HG02763 (cell line): ENCODE measurements around the gene PRDM9.
"Not testable (repeated sequence)": the region's sequence is repeated elsewhere in the genome, so short reads cannot be mapped to it uniquely, and the experiment has no call there.

ENCODE experiments used
- ATAC-seq: cut with Tn5 transposase; IDR thresholded peaks from one replicate; pipeline ENCODE4 v1.9.1; 2021; ENCODE audit warnings: mild to moderate bottlenecking, moderate library complexity; ENCODE audit not compliant: unreplicated experiment

PRDM9 gene

GRCh38 chr5:23507278-23507685, at the start of gene PRDM9:
Gene PRDM9 (plus strand): TSS chr5:23507609. CDS start chr5:23509034, 1,425 bp downstream.
- ATAC-seq = no peak

- no peak for ATAC-seq
Observed at GRCh38 chr5:23457780-23458179, 49.6 kb upstream of the PRDM9 start.

DNA sequence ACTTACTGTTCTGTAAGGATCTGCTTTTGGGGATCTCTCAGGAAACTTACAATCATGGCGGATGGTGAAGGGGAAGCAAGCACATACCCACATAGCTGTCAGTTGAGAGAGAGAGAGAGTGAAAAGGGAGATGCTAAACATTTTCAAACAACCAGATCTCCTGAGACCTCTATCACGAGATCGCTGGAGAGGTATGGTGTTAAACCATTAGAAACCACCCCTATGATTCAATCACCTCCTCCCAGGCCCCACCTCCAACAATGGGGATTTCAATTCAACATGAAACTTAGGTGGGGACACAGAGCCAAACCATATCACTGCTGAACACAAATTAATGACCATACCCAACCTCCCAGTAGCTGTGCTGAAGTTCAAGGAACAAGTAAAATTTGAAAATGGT, 48.2 kb upstream of the PRDM9 start:
- no peak for ATAC-seq

GRCh38 chr5:23461576-23461975, 45.8 kb upstream of the PRDM9 start:
- no peak for ATAC-seq

DNA sequence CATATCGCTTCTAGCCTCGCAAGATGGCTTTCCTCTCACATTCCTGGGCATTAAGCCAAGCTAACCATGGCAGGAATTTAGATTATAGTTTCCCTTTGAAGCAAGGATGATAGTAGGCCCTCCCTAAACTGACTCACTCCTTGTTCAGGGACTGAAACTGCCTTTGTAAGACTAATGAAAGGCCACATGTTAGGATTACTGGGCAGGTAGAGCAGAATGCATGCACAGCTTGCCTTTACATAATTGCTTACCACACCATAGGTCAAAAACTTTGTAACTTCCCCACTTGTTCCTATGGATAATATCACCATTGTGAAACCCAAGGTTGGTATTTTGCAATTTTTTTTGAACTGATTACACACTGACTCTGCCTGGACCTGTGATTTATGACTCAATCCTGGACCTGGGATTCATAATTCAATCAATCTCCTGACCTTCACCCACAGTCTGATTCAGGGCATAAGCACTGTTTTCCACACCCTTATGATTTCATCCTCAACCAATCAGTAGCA, 41.0 kb upstream of the PRDM9 start:
- no peak for ATAC-seq

GRCh38 chr5:23468658-23469057, 38.8 kb upstream of the PRDM9 start:
- no peak for ATAC-seq

- no peak for ATAC-seq
Observed at GRCh38 chr5:23473915-23474314, 33.5 kb upstream of the PRDM9 start.

GRCh38 chr5:23474315-23474714, 33.1 kb upstream of the PRDM9 start:
- ATAC-seq = no peak

- no peak for ATAC-seq
Observed at GRCh38 chr5:23476580-23476979, 30.8 kb upstream of the PRDM9 start.

GRCh38 chr5:23482642-23483041, 24.8 kb upstream of the PRDM9 start:
- no peak for ATAC-seq

GRCh38 chr5:23483090-23483489, 24.3 kb upstream of the PRDM9 start:
- no peak for ATAC-seq

DNA sequence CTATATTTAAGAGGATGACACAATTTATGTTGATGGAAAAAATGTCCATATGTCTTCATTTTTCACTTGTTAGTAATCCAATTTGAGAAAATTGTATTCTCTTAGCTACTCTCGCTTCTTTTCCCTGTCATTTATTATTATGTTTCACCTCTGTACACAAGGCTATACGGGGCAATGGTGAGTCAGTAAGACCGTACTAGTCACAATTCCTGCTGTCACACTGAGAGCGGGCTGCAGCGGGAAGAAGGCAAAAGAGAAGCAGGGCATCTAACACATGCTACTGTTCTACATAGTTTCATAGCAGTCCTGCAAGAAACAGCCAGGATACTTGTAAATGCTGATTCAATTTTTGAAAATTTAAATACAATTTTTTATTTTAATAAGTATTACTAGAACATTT, 23.3 kb upstream of the PRDM9 start:
- no peak for ATAC-seq

- ATAC-seq = not testable (repeated sequence)
Observed at GRCh38 chr5:23486227-23486626, 21.2 kb upstream of the PRDM9 start.

GRCh38 chr5:23490993-23491392, 16.4 kb upstream of the PRDM9 start:
- ATAC-seq = no peak

DNA sequence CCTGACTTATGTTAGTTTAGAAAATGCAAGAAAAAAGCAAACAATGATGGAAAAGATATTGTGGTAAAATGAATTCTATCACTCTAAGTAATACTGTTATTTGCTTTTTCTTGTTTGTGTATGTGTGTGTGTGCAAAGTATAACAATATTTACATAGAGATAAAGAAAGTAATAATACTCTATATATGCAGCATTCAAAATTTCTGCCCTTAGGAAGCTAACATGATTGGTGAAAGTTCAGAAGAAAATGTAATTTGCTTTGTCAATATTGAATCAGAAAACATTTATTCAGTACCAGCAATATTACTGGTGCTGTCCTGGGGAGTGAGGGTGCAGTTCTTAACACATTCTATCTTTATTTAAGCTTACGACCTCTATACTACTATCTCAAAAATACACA, 12.9 kb upstream of the PRDM9 start:
- no peak for ATAC-seq

GRCh38 chr5:23496576-23496975, 10.8 kb upstream of the PRDM9 start:
- ATAC-seq = no peak

DNA sequence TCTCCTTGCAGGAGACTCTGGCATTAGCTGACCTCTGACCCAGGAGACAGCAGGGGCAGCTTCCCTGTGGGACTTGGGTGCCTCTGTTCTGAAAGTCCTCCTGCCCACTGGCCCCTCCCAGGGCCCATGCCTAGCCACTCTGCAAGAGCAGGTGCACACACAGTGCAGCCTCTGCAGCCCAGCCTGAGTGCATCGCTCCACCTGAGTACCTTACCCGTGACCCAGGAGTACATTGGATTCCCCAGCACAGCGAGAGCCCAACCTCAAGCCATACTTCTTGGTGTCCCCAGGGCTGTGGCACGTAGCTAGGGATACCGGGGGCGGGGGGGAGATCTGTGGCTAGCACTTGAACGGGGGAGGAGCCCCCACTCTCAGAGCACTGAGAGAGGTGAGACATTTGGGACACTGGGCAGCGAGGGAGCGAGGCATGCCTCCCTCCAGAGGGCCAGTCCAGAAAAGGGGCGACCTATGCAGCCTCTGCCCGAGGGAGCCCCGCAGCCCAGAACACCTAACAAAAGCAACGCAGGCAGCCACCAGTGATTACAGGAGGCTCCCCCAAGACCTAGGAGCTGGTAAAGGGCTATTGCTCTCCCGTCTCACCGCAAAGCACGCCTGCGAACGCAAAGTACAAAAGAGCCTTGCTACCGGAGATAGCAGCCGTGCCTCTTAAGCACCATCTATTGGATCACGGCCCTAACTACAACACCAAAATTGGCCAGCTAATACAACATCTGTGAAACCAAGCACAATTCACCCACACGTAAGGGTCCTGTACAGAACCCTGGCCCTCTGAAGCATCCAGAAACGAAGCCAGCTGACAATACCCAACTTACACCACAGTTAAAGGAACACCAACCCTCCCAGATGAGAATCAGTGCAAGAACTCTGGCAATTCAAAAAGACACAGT, 826 bp upstream of the PRDM9 start:
- no peak for ATAC-seq

DNA sequence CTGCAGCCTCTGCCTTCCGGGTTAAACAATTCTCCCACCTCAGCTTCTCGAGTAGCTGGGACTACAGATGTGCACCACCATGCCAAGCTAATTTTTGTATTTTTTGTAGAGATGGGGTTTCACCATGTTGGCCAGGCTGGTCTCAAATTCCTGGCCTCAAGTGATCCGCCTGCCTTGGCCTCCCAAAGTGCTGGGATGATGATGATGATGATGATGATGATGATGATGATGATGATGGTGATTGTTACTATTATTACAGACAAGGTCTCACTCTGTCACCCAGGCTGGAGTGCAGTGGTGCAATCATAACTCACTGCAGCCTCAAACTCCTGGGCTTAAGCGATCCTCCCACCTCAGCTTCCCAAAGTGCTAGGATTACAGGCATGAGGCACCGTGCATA, 3.0 kb downstream of the PRDM9 start:
- ATAC-seq = not testable (repeated sequence)

DNA sequence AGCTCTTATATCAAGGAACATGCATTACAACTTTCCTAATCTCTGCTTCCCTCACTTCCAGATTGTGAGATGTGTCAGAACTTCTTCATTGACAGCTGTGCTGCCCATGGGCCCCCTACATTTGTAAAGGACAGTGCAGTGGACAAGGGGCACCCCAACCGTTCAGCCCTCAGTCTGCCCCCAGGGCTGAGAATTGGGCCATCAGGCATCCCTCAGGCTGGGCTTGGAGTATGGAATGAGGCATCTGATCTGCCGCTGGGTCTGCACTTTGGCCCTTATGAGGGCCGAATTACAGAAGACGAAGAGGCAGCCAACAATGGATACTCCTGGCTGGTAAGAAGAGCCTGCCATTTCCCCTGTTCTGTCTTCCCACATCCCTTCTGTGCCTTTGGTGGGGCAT, 15.1 kb downstream of the PRDM9 start:
- ATAC-seq = no peak

GRCh38 chr5:23523031-23523430, 15.6 kb downstream of the PRDM9 start:
- ATAC-seq = no peak

- ATAC-seq = no peak
Observed at GRCh38 chr5:23523998-23524397, 16.6 kb downstream of the PRDM9 start.

DNA sequence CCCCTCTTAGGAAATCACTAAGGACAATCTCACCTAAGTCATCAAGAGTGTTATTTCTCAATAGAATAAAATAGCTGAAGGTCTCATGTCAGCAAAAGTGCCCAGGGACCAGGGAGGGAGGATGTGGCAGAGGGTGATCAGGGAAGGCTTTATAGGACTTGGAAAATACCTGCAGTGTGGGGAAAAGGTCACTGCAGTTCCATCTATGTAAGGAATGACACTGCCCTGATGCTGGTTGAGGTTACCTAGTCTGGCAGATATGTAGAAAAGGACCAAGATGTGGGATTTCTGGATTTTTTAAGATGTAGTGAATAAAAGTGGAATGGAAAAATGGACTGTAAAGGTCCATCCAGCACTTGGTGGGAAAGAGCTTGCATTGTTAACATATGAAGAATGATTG, 18.3 kb downstream of the PRDM9 start:
- ATAC-seq = no peak

DNA sequence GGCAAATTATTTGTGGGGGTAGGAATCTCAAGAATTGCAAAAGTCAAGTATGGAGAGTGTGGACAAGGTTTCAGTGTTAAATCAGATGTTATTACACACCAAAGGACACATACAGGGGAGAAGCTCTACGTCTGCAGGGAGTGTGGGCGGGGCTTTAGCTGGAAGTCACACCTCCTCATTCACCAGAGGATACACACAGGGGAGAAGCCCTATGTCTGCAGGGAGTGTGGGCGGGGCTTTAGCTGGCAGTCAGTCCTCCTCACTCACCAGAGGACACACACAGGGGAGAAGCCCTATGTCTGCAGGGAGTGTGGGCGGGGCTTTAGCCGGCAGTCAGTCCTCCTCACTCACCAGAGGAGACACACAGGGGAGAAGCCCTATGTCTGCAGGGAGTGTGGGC, 19.2 kb downstream of the PRDM9 start:
- ATAC-seq = not testable (repeated sequence)
